CD4-positive, alpha-beta T cell (primary cell): ENCODE data around the gene MYO9A. TPM values are rescaled to one million over a fixed set of nuclear protein-coding genes. Genes with fewer than 3 reads are reported as not detected.

Experiments
- ATAC-seq: fragments of 200-7000 bp; cut with Tn5 transposase; one replicate; pipeline ENCODE4 v1.10.0; 2022; ENCODE audit warnings: mild to moderate bottlenecking; ENCODE audit not compliant: poor library complexity
- CTCF ChIA-PET: fragments of 350-600 bp; sonication (Branson Sonifier 250); formaldehyde crosslinking; loops from one replicate; lab custom pipeline; 2021; ENCODE audit warnings: antibody characterized with exemption, inconsistent platforms; lab: Charles Lee
- POLR2A ChIA-PET: fragments of 350-600 bp; sonication (Branson Sonifier 250); formaldehyde crosslinking; loops from one replicate; lab custom pipeline; 2021; ENCODE audit warnings: antibody characterized with exemption, inconsistent platforms; lab: Charles Lee
- DNase-seq, 14 experiments: peaks; one replicate each; pipeline ENCODE4 v3.0.0-alpha.2; 2013 to 2020; ENCODE audit warnings: mixed read lengths in 2 of 14
- H3K27ac ChIP-seq, 2 donors: one replicate each; pipeline versions ENCODE4 v1.5.1 to v1.7.0; 2013; ENCODE audit warnings: low read length in 2 of 2, low read depth in 1 of 2, mild to moderate bottlenecking in 1 of 2
- H3K27me3 ChIP-seq, 2 experiments: 1 replicate in 1 of 2; 2 replicates in 1 of 2; pipeline versions ENCODE4 v1.6.1 to v1.7.0; 2013; ENCODE audit warnings: low read length in 2 of 2, control low read depth in 1 of 2, mild to moderate bottlenecking in 1 of 2, moderate library complexity in 1 of 2; ENCODE audit not compliant: insufficient read depth in 2 of 2, control insufficient read depth in 1 of 2
- H3K36me3 ChIP-seq: one replicate; pipeline ENCODE4 v1.6.1; 2013; ENCODE audit warnings: low read length, control low read depth; ENCODE audit not compliant: insufficient read depth
- H3K4me1 ChIP-seq: one replicate; pipeline ENCODE4 v1.6.1; 2013; ENCODE audit warnings: low read length, control low read depth; ENCODE audit not compliant: insufficient read depth
- H3K4me3 ChIP-seq: one replicate; pipeline ENCODE4 v1.5.1; 2013; ENCODE audit warnings: mild to moderate bottlenecking, low read length, moderate library complexity
- H3K9me3 ChIP-seq, 2 experiments: 1 replicate in 1 of 2; 2 replicates in 1 of 2; pipeline versions ENCODE4 v1.6.1 to v1.7.0; 2013; ENCODE audit warnings: low read length in 2 of 2, mild to moderate bottlenecking in 2 of 2, control low read depth in 1 of 2, moderate library complexity in 1 of 2; ENCODE audit not compliant: control insufficient read depth in 1 of 2, insufficient read depth in 1 of 2
- H3K27ac Mint-ChIP-seq: one replicate; pipeline ENCODE4 v1.8.0; 2020; ENCODE audit warnings: mixed read lengths
- H3K27me3 Mint-ChIP-seq: one replicate; pipeline ENCODE4 v1.8.0; 2021; ENCODE audit warnings: mixed read lengths
- H3K36me3 Mint-ChIP-seq: one replicate; pipeline ENCODE4 v1.8.0; 2021; ENCODE audit warnings: low read depth, mixed read lengths
- H3K4me1 Mint-ChIP-seq: one replicate; pipeline ENCODE4 v1.8.0; 2021; ENCODE audit warnings: low read depth, mixed read lengths
- H3K4me3 Mint-ChIP-seq: one replicate; pipeline ENCODE4 v1.8.0; 2020; ENCODE audit warnings: mild to moderate bottlenecking, mixed read lengths
- H3K9me3 Mint-ChIP-seq: one replicate; pipeline ENCODE4 v1.8.0; 2020; ENCODE audit warnings: mixed read lengths
- CTCF ChIP-seq: fragments of 200-600 bp; IDR thresholded peaks from one replicate; pipeline ENCODE4 v1.8.0; 2022; ENCODE audit warnings: antibody characterized with exemption, mild to moderate bottlenecking
- intact Hi-C, 2 experiments: fragments of 100-400 bp; cut with DNase I in 1 of 2; cut with micrococcal nuclease in 1 of 2; formaldehyde crosslinking; loops; one replicate each; pipeline versions ENCODE4 v1.15.1 to v1.9.0; 2023 to 2025; cut with DNase I, micrococcal nuclease
- total RNA-seq, 174 experiments: library from RNA in 2 of 174; stranded (reverse) in 2 of 174; gene quantifications; one replicate each; pipeline ENCODE4 v1.2.3 and lab custom pipeline; 2021 to 2026

Gene MYO9A
- total RNA-seq, 2 experiments from 2014 or later, result 23.4 to 29.1 TPM

- peaks cover 83% of the 10 kb centered on the region for H3K36me3 Mint-ChIP-seq
- Histone ChIP-seq H3K27ac (no peak overlapping the region), H3K36me3 (peaks cover 13% of the 10 kb centered on the region), H3K9me3 (no peaks in the 10 kb centered on the region), H3K27me3 (no peaks in the 10 kb centered on the region), H3K4me1 (no peaks in the 10 kb centered on the region), H3K4me3 (no peak overlapping the region)
- no peak overlapping the region for H3K27ac Mint-ChIP-seq
- no peak for ATAC-seq
- no peak overlapping the region for H3K4me3 Mint-ChIP-seq
- intact Hi-C loops, result no loop called here
- H3K27me3 Mint-ChIP-seq, result no peaks in the 10 kb centered on the region
- no peaks in the 10 kb centered on the region for H3K9me3 Mint-ChIP-seq
- TF ChIP-seq CTCF, result no peak
- ChIA-PET POLR2A (interaction anchor here (0.6 kb wide), 1 partner anchor 10 kb away, joined by 3 read pairs; no protein-coding TSS in a partner anchor), CTCF (no interaction called here)
- H3K4me1 Mint-ChIP-seq, result no peaks in the 10 kb centered on the region
- no peak for DNase-seq
Measured at GRCh38 chr15:71893691-71894090, 224.3 kb downstream of the MYO9A start.

GRCh38 chr15:71892335-71892734 is 225.6 kb downstream of the MYO9A start:
- Histone ChIP-seq H3K4me1 (no peaks in the 10 kb centered on the region), H3K27ac (no peak overlapping the region), H3K9me3 (no peaks in the 10 kb centered on the region), H3K4me3 (no peak overlapping the region), H3K27me3 (no peaks in the 10 kb centered on the region), H3K36me3 (peaks cover 12% of the 10 kb centered on the region)
- ChIA-PET CTCF (interaction anchor here (0.9 kb wide), 1 partner anchor 38 kb away, joined by 3 read pairs; no protein-coding TSS in a partner anchor), POLR2A (no interaction called here)
- H3K27ac Mint-ChIP-seq, result no peak overlapping the region
- no peak overlapping the region for H3K4me3 Mint-ChIP-seq
- peaks cover 83% of the 10 kb centered on the region for H3K36me3 Mint-ChIP-seq
- H3K9me3 Mint-ChIP-seq, result no peaks in the 10 kb centered on the region
- intact Hi-C loops, result no loop called here
- no peak for TF ChIP-seq CTCF
- H3K4me1 Mint-ChIP-seq, result no peaks in the 10 kb centered on the region
- no peak for ATAC-seq
- H3K27me3 Mint-ChIP-seq, result no peaks in the 10 kb centered on the region
- no peak for DNase-seq

- ChIA-PET POLR2A (no interaction called here), CTCF (no interaction called here)
- DNase-seq (no peak), ATAC-seq (no peak)
- no peak overlapping the region for H3K27ac ChIP-seq
- Mint-ChIP-seq H3K9me3 (no peaks in the 10 kb centered on the region), H3K27me3 (no peaks in the 10 kb centered on the region), H3K4me1 (no peaks in the 10 kb centered on the region), H3K36me3 (peaks cover 87% of the 10 kb centered on the region), H3K27ac (no peak overlapping the region), H3K4me3 (no peak overlapping the region)
- H3K27me3 ChIP-seq, result no peaks in the 10 kb centered on the region
- intact Hi-C loops, result no loop called here
- no peaks in the 10 kb centered on the region for H3K9me3 ChIP-seq
- peaks cover 16% of the 10 kb centered on the region for H3K36me3 ChIP-seq
- no peaks in the 10 kb centered on the region for H3K4me1 ChIP-seq
- TF ChIP-seq CTCF, result no peak
- H3K4me3 ChIP-seq, result no peak overlapping the region
Measured at GRCh38 chr15:71891026-71891425, 226.9 kb downstream of the MYO9A start.
